ENCODE data around the gene UCHL3. TPM values are rescaled to one million over a fixed set of nuclear protein-coding genes. Genes with fewer than 3 reads are reported as not detected.
A peak's percentile ranks its signal among the peaks of the same experiment; 100 is the strongest.

Gene UCHL3
- total and polyA plus RNA-seq, 2 donors (not counting 3 experiments of a cell fraction or from before 2014, with no cell fraction given) = 31.3 to 46.8 TPM

DNA sequence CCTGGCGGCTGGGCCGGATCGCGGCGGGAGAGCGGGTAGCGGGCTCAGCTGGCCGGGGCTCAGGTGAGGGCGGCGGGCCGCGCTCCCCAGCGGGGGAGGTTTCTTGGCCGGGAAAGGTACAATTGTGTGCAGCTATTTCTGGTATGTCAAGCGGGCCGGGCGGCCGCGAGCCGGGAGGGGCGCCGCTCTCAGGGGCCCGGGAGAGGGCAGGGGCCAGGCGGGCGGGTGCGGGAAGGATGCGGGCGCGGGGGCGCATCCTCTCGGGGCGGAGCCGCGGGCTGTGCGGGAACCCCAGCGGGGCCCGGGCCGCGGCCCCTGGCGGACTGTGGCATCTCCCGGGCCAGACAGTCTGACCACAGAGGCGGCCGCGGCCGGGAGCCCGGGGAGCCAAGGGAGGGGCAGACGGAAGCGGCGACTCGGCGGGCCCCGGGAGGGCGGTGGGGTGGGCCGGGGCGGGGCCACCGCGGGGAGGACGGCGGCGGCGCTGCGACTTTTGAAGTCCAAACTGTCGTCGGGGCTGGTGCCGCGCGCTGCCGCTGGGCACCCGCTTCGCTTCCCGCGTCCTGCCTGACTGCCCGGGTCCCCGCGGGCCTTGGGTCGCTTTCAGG is 86.3 kb downstream of the UCHL3 start, which contains the start of gene LMO7:
LMO7 (plus strand) TSS at position 503 of the 608 bp plus-strand sequence. CDS start 328 bp downstream, outside the sequence.
- DNase-seq (ENCODE audit: low read depth, low spot score) (peak; percentile 15), FAIRE-seq (no peak)
- intact Hi-C loops (cut with micrococcal nuclease) (loop anchor here (2.0 to 5.0 kb wide), 2 partner anchors 15 to 264 kb away; no protein-coding TSS in a partner anchor), dilution Hi-C loops (cut with MboI; ENCODE audit: extremely low pct_ligation_motif_present, low sequenced_read_pairs) (no loop called here)
- Histone ChIP-seq H3K36me3 (ENCODE audit: control insufficient read depth in 2 of 2, extremely low read depth in 1 of 2, insufficient read depth in 2 of 2, low read length in 2 of 2) (no peaks in the 10 kb centered on the region), H4K20me1 (replicated peaks; ENCODE audit: control insufficient read depth, extremely low read depth, insufficient read depth, low read length) (no peaks in the 10 kb centered on the region), H3K27me3 (ENCODE audit: control insufficient read depth in 2 of 2, insufficient read depth in 2 of 2, low read length in 2 of 2) (no peaks in the 10 kb centered on the region), H3K9me1 (replicated peaks; ENCODE audit: control insufficient read depth, extremely low read depth, insufficient read depth, low read length) (no peaks in the 10 kb centered on the region), H3K79me2 (ENCODE audit: control insufficient read depth, insufficient read depth, low read length) (peaks cover 5% of the 10 kb centered on the region), H3K9ac (replicated peaks; ENCODE audit: extremely low read depth, insufficient read depth, low read length) (peak within 1 kb of the TSS; percentile 38), H3K9me3 (replicated peaks; ENCODE audit: control insufficient read depth, insufficient read depth, low read length) (no peaks in the 10 kb centered on the region), H3K4me2 (ENCODE audit: insufficient read depth, low read length) (peak within 1 kb of the TSS; percentile 68), H3K27ac (ENCODE audit: insufficient read depth, low read depth, low read length) (no peak within 1 kb of the TSS), H3K4me3 (replicated peaks in 1 of 3; ENCODE audit: insufficient read depth in 1 of 3, low read depth in 1 of 3, low read length in 3 of 3) (peak within 1 kb of the TSS; percentile 44 to 62 (median 56)), H2AFZ (ENCODE audit: low read depth, low read length) (peak within 1 kb of the TSS; percentile 89), H3K4me1 (ENCODE audit: control insufficient read depth, extremely low read depth, insufficient read depth, low read length) (peaks cover 9% of the 10 kb centered on the region)
- POLR2A ChIA-PET = no interaction called here
- TF ChIP-seq POLR2A (IDR thresholded peaks at IDR 0.05; ENCODE audit: low read depth, low read length) (no peak), GATA2 (IDR thresholded peaks at IDR 0.05; ENCODE audit: insufficient read depth, insufficient read length, low read depth, low read length) (no peak), JUN (IDR thresholded peaks at IDR 0.05; ENCODE audit: borderline replicate concordance, insufficient read depth, insufficient read length, low read depth) (no peak), CTCF (IDR thresholded peaks at IDR 0.05; ENCODE audit: extremely low read depth in 1 of 2, insufficient read depth in 1 of 2, low read depth in 1 of 2, low read length in 2 of 2) (no peak), MAX (IDR thresholded peaks at IDR 0.05; ENCODE audit: insufficient read depth, insufficient read length) (no peak), POLR2AphosphoS5 (IDR thresholded peaks at IDR 0.05; ENCODE audit: insufficient read depth, low read depth, low read length) (peak; percentile 42)
- TSS peak; percentile 25 for BruUV-seq (replicated peaks)
- CTCF ChIA-PET = no interaction called here
